AG09319 (cell line): ENCODE data around the gene GRK1.
"Not testable (repeated sequence)": the region's sequence is repeated elsewhere in the genome, so short reads cannot be mapped to it uniquely, and the experiment has no call there.

Experiments used
- DNase-seq: peaks from one replicate; pipeline ENCODE4 v3.0.0-alpha.2; 2010; ENCODE audit warnings: low read depth; ENCODE audit errors: extremely low read depth
- CTCF ChIP-seq: IDR thresholded peaks from 2 replicates; pipeline ENCODE4 v1.5.1; 2011; ENCODE audit warnings: low read depth, mild to moderate bottlenecking, inconsistent platforms, low read length, moderate library complexity

Gene GRK1

GRCh38 chr13:113724016-113724758 lies 57.2 kb downstream of the GRK1 start:
- no peak for DNase-seq
- TF ChIP-seq CTCF = no peak

- no peak for DNase-seq
- TF ChIP-seq CTCF = peak; percentile 80
These were observed 57.8 kb downstream of the GRK1 start for GRCh38 chr13:113724780-113725315.

GRCh38 chr13:113725329-113726105 lies 58.5 kb downstream of the GRK1 start:
- DNase-seq = not testable (repeated sequence)

- DNase-seq = not testable (repeated sequence)
These were observed 59.2 kb downstream of the GRK1 start for GRCh38 chr13:113726106-113726821.

GRCh38 chr13:113726961-113727411 lies 60.0 kb downstream of the GRK1 start:
- TF ChIP-seq CTCF = no peak
- no peak for DNase-seq

GRCh38 chr13:113728571-113729054 lies 61.6 kb downstream of the GRK1 start:
- TF ChIP-seq CTCF = no peak
- DNase-seq = no peak

- no peak for TF ChIP-seq CTCF
- no peak for DNase-seq
These were observed 62.4 kb downstream of the GRK1 start for GRCh38 chr13:113729187-113730019.
